ENCODE measurements around the gene MKRN2.

Gene MKRN2

GRCh38 chr3:12556314-12556689 is 585 bp upstream of the MKRN2 start:
- no peak for DNase-seq (ENCODE audit: low read depth)

GRCh38 chr3:12557473-12558100 is 700 bp downstream of the MKRN2 start:
- no peak for DNase-seq (ENCODE audit: low read depth)

- DNase-seq (ENCODE audit: low read depth), result no peak
Observed at GRCh38 chr3:12558706-12559105, 1.8 kb downstream of the MKRN2 start.

DNA sequence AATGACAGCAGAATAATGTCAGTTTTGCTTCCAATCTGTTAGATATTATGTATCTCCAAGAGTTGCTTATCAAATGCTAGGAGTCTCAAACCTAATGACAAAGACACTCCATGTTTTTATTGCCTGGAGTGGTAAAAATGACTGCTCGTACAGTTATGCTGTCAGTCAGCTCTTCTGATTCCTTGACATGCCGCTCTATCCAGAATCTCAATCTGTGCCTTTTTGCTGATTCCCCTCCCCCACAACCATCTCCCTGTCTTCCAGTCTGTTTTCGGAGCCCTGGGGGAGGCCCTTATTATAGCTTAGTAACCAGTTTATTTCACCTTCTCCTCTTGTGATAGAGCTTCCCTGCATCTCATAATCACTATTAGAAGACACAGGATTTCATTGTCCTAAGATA is 2.6 kb downstream of the MKRN2 start:
- DNase-seq (ENCODE audit: low read depth), result no peak

- no peak for DNase-seq (ENCODE audit: low read depth)
Observed at GRCh38 chr3:12560505-12561190, 3.8 kb downstream of the MKRN2 start.

DNA sequence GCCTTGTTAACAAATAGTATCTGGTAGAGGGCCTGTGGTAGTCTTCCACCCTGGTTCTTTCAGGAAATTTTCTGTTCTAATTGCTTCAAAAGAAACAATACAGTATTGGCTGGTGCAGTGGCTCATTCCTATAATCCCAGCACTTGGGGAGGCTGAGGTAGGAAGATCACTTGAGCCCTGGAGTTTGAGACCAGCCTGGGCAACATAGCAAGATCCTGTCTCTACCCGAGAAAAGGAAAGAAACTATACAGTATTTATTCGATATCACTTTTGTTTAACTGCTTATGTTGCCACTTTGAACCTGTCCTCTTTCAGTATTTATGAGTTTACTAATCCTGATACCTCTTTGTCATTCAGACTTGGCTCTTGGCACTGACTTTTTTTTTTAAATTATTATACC is 4.5 kb downstream of the MKRN2 start:
- DNase-seq (ENCODE audit: low read depth), result no peak

DNA sequence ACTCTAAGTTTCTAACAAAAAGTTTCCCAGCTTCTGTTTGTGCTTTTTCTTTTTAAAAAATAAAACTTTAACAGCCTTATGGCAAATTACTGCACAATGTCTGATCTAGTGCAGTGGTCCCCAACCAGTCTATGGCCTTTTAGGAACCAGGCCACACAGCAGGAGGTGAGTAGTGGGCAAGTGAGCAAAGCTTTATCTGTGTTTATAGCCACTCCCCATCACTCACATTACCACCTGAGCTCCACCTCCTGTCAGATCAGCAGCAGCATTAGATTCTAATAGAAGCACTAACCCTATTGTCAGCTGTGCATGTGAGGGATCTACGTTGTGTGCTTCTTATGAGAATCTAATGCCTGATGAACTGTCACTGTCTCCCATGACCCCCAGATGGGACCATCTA is 5.6 kb downstream of the MKRN2 start:
- no peak for DNase-seq (ENCODE audit: low read depth)

DNA sequence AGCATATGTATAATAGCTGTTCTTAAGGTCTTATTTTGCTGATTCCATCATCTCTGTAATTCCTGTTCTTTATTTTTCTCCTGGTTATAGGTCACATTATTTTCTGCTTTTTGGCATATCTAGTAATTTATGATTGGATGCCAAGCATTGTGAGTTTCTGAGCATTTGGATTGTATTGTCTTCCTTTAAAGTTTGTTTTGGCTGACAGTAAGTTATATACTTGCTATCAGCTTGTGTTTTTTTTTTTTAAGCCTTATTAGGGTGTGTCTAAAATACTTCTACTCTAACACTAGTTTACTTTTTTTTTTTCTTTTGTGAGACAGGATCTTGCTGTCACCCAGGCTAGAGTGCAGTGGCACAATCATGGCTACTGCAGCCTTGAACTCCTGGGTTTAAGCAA is 10.1 kb downstream of the MKRN2 start:
- DNase-seq (ENCODE audit: low read depth), result no peak

- no peak for DNase-seq (ENCODE audit: low read depth)
Observed at GRCh38 chr3:12568747-12569146, 11.9 kb downstream of the MKRN2 start.

- DNase-seq (ENCODE audit: low read depth), result no peak
Observed at GRCh38 chr3:12569836-12570235, 12.9 kb downstream of the MKRN2 start.

- DNase-seq (ENCODE audit: low read depth), result no peak
Observed at GRCh38 chr3:12571986-12572385, 15.1 kb downstream of the MKRN2 start.

- no peak for DNase-seq (ENCODE audit: low read depth)
Observed at GRCh38 chr3:12574131-12574530, 17.2 kb downstream of the MKRN2 start.

DNA sequence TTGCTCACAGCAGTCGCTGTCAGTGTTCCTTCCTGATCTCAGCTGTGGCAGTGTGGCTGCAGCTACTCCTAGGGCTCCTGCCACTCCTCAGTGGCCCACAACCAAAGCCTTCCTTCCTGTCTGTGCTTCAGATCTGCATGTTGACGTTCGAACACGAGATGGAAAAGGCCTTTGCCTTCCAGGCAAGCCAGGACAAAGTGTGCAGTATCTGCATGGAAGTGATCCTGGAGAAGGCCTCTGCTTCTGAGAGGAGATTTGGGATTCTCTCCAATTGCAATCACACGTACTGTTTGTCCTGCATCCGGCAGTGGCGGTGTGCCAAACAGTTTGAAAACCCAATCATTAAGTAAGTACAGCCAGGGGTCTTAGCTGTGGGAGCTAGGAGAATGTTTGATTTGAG is 17.8 kb downstream of the MKRN2 start:
- no peak for DNase-seq (ENCODE audit: low read depth)

GRCh38 chr3:12577379-12577778 is 20.5 kb downstream of the MKRN2 start:
- DNase-seq (ENCODE audit: low read depth), result no peak

- no peak for DNase-seq (ENCODE audit: low read depth)
Observed at GRCh38 chr3:12578742-12579141, 21.9 kb downstream of the MKRN2 start.

DNA sequence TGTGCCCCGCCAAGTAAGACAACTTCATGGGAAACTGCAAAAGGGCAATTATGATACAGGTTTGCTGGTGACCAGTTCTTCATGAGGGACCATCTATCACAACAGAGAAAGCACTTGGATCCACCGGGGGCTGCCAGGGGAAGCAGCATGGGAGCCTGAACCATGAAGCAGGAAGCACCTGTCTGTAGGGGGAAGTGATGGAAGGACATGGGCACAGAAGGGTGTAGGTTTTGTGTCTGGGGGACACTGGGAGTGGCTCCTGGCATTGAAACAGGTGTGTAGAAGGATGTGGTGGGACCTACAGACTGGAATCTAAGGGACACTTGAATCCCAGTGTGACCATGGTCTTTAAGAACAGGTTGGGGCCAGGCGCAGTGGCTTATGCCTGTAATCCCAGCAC is 22.6 kb downstream of the MKRN2 start:
- DNase-seq (ENCODE audit: low read depth), result no peak

GRCh38 chr3:12579905-12580304 is 23.0 kb downstream of the MKRN2 start:
- no peak for DNase-seq (ENCODE audit: low read depth)

GRCh38 chr3:12582730-12583129 is 25.8 kb downstream of the MKRN2 start:
- no peak for DNase-seq (ENCODE audit: low read depth)

- no peak for DNase-seq (ENCODE audit: low read depth)
Observed at GRCh38 chr3:12583280-12583679, 26.4 kb downstream of the MKRN2 start.

DNA sequence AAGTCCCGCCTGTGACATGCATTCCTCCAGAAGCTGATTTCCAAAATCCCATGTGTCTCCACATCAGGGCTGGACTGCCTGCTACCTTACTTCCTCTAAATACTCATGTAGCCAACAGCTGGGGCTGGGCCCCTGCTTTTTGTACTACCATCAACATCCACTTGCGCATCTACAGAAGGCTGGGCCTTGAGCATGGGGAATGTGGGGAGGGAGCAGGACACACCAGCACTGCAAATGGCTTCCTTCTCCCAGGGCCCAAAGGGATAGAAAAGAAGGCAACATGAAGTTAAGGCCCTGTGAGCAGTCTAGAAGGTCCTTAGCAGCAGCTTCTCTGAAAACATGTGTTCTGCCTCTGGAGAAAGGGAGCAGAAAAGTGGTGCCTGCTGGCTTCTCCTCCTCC is 27.2 kb downstream of the MKRN2 start:
- no peak for DNase-seq (ENCODE audit: low read depth)

- no peak for DNase-seq (ENCODE audit: low read depth)
Observed at GRCh38 chr3:12585181-12585580, 28.3 kb downstream of the MKRN2 start.

DNA sequence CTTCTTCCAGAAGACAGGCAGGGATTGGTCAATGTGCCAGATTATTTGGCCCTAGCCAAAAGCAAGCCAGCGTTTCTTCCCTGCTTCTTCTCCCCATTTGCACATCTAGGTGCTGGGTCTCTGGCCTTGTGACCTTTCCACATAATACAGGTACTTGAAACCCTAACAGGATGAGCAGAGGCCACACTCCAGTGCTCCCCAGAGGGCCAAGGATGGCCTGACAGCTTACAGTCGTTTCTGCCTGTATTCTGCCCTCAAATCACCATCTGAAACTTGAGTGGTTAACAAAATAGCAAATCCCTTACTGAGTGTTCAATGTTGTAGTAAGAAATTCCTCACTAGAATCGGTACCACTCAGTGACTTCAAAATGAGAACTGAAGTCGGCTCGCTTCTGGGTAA is 29.1 kb downstream of the MKRN2 start:
- DNase-seq (ENCODE audit: low read depth), result no peak

DNA sequence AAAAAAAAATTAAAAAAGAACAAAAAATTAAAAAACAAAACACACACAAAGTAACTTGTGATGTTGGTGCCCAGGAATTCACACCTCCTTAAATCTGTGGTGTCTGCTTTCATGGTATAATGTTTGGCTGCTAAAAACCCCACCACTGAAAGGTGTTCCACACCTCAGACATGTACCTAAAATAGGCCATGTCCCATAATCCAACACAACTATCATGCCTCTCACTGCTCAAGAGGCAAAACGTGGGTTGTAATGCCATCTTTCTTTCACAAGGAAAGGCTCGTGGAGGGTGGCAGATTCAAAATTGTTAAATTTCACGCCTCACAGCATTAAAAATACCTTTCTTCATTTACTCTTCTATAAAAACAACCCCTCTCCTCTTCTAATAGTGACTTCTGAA is 29.5 kb downstream of the MKRN2 start:
- no peak for DNase-seq (ENCODE audit: low read depth)

Data from stimulated activated CD4-positive, alpha-beta T cell treated with anti-CD3 and anti-CD28 coated beads, Interleukin-2, amount 100 ng/mL, for 4 hours (primary cell).